Measurements from ENCODE around the gene BIN2.

DNA sequence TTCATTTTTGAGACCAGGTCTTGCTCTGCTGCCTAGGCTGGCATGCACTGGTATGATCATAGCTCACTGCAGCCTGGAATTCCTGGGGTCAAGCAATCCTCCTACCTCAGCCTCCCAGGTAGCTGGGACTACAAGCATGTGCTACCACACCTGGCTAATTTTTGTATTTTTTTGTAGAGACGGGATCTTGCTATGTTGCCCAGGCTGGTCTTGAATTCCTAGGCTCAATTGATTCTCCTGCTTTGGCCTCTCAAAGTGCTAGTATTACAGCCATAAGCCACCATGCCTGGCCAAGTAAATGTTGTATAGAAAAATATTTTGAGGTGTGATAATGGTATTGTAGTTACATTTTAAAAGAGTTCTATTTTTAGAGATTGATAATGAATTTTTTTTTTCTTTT, 12.6 kb downstream of the BIN2 start:
- TF ChIP-seq CTBP1 (IDR thresholded peaks at IDR 0.05; ENCODE audit: borderline replicate concordance), result no peak
- TF ChIP-seq BHLHE40 (IDR thresholded peaks at IDR 0.05; ENCODE audit: borderline replicate concordance), result no peak
- no peak for TF ChIP-seq FOXK2 (IDR thresholded peaks at IDR 0.05)
- TF ChIP-seq ELF4 (IDR thresholded peaks at IDR 0.05), result no peak
- TF ChIP-seq ZNF384 (IDR thresholded peaks at IDR 0.05), result no peak
- TF ChIP-seq TARDBP (IDR thresholded peaks at IDR 0.05), result no peak
- TF ChIP-seq SUZ12 (IDR thresholded peaks at IDR 0.05), result no peak
- TF ChIP-seq FOXA1 (IDR thresholded peaks at IDR 0.05), result no peak
- TF ChIP-seq SP1 (IDR thresholded peaks at IDR 0.05), result no peak
- TF ChIP-seq NFRKB (IDR thresholded peaks at IDR 0.05), result no peak
- TF ChIP-seq FOXM1 (IDR thresholded peaks at IDR 0.05; ENCODE audit: borderline replicate concordance), result no peak
- no peak for TF ChIP-seq HDGF (IDR thresholded peaks at IDR 0.05; ENCODE audit: borderline replicate concordance)
- TF ChIP-seq LEF1 (IDR thresholded peaks at IDR 0.05; ENCODE audit: borderline replicate concordance), result no peak
- TF ChIP-seq L3MBTL2 (conservative IDR thresholded peaks at IDR 0.05), result no peak
